HepG2 (cell line): ENCODE measurements around the gene FAM222A. TPM values are rescaled to one million over a fixed set of nuclear protein-coding genes. Genes with fewer than 3 reads are reported as not detected.
A peak's percentile ranks its signal among the peaks of the same experiment; 100 is the strongest.

Experiments used
- BCL6 ChIP-seq: IDR thresholded peaks from 2 replicates; pipeline ENCODE4 v1.6.1; 2016; ENCODE audit warnings: missing genetic modification reagents, missing compliant biosample characterization
- CSRNP2 ChIP-seq: sonication (generic); formaldehyde crosslinking; conservative IDR thresholded peaks from 2 replicates; pipeline ENCODE4 v1.8.0; 2022; ENCODE audit warnings: low read depth, missing genetic modification reagents
- ELF3 ChIP-seq: IDR thresholded peaks from 2 replicates; pipeline ENCODE4 v1.6.1; 2016; ENCODE audit warnings: missing genetic modification reagents, missing compliant biosample characterization
- ESRRA ChIP-seq: sonication (generic); formaldehyde crosslinking; IDR thresholded peaks from 2 replicates; pipeline ENCODE4 v1.5.1; 2020; ENCODE audit warnings: mild to moderate bottlenecking, low read depth, missing genetic modification reagents
- FOSL2 ChIP-seq: sonication (generic); formaldehyde crosslinking; IDR thresholded peaks from 2 replicates; pipeline ENCODE4 v1.4.0; 2020; ENCODE audit warnings: missing genetic modification reagents
- FOXO1 ChIP-seq: sonication (generic); formaldehyde crosslinking; IDR thresholded peaks from 2 replicates; pipeline ENCODE4 v1.4.0; 2020; ENCODE audit warnings: missing genetic modification reagents
- GFI1 ChIP-seq: sonication (generic); formaldehyde crosslinking; IDR thresholded peaks from 2 replicates; pipeline ENCODE4 v1.5.0; 2020; ENCODE audit warnings: missing genetic modification reagents, mild to moderate bottlenecking, borderline replicate concordance
- HMGXB4 ChIP-seq, 2 experiments: sonication (generic) in 1 of 2; formaldehyde crosslinking in 1 of 2; IDR thresholded peaks; 2 replicates each; pipeline versions ENCODE4 v1.4.0 to v1.6.1; 2018 to 2020; ENCODE audit warnings: missing genetic modification reagents in 2 of 2, borderline replicate concordance in 1 of 2, low read depth in 1 of 2, mild to moderate bottlenecking in 1 of 2, missing biosample characterization in 1 of 2
- ISL2 ChIP-seq: sonication (generic); formaldehyde crosslinking; IDR thresholded peaks from 2 replicates; pipeline ENCODE4 v1.5.0; 2020; ENCODE audit warnings: missing genetic modification reagents
- MED8 ChIP-seq: sonication (generic); formaldehyde crosslinking; IDR thresholded peaks from 2 replicates; pipeline ENCODE4 v1.8.1; 2023; ENCODE audit warnings: mild to moderate bottlenecking, missing genetic modification reagents; ENCODE audit not compliant: insufficient replicate concordance
- NR2F6 ChIP-seq, 2 experiments: IDR thresholded peaks; 2 replicates each; pipeline ENCODE4 v1.6.1; 2016; ENCODE audit warnings: antibody characterized with exemption in 1 of 2, mild to moderate bottlenecking in 1 of 2
- PPARG ChIP-seq: conservative IDR thresholded peaks from 2 replicates; pipeline ENCODE4 v1.6.1; 2016; ENCODE audit warnings: missing biosample characterization, missing genetic modification reagents
- SIX4 ChIP-seq: sonication (generic); formaldehyde crosslinking; IDR thresholded peaks from 2 replicates; pipeline ENCODE4 v1.4.0; 2020; ENCODE audit warnings: missing genetic modification reagents
- SMAD9 ChIP-seq: sonication (generic); formaldehyde crosslinking; IDR thresholded peaks from 2 replicates; pipeline ENCODE4 v1.5.1; 2020; ENCODE audit warnings: mild to moderate bottlenecking, missing genetic modification reagents
- SP140L ChIP-seq: sonication (generic); formaldehyde crosslinking; IDR thresholded peaks from 2 replicates; pipeline ENCODE4 v1.4.0; 2020; ENCODE audit warnings: missing genetic modification reagents, borderline replicate concordance
- TFE3 ChIP-seq: IDR thresholded peaks from 2 replicates; pipeline ENCODE4 v1.6.1; 2016
- ZBTB39 ChIP-seq: sonication (generic); formaldehyde crosslinking; IDR thresholded peaks from 2 replicates; pipeline ENCODE4 v1.5.0; 2020; ENCODE audit warnings: missing genetic modification reagents
- ZNF180 ChIP-seq: sonication (generic); formaldehyde crosslinking; IDR thresholded peaks from 2 replicates; pipeline ENCODE4 v1.4.0; 2020; ENCODE audit warnings: low read depth, missing genetic modification reagents, borderline replicate concordance
- ZNF331 ChIP-seq: sonication (generic); formaldehyde crosslinking; IDR thresholded peaks from 2 replicates; pipeline ENCODE4 v1.4.0; 2020; ENCODE audit warnings: missing genetic modification reagents
- ZNF350 ChIP-seq: sonication (generic); formaldehyde crosslinking; IDR thresholded peaks from 2 replicates; pipeline ENCODE4 v1.4.0; 2020; ENCODE audit warnings: mild to moderate bottlenecking, low read depth, missing genetic modification reagents, borderline replicate concordance
- ZNF572 ChIP-seq: sonication (generic); formaldehyde crosslinking; IDR thresholded peaks from 2 replicates; pipeline ENCODE4 v1.5.1; 2020; ENCODE audit warnings: mild to moderate bottlenecking, missing genetic modification reagents
- ZNF775 ChIP-seq: sonication (generic); formaldehyde crosslinking; IDR thresholded peaks from 2 replicates; pipeline ENCODE4 v1.4.0; 2020; ENCODE audit warnings: missing genetic modification reagents, mild to moderate bottlenecking, moderate library complexity, borderline replicate concordance
- ZNF777 ChIP-seq: sonication (generic); formaldehyde crosslinking; IDR thresholded peaks from 2 replicates; pipeline ENCODE4 v1.4.0; 2020; ENCODE audit warnings: missing genetic modification reagents
- polyA plus RNA-seq, 8 experiments: library from polyadenylated mRNA; depleted of rRNA in 3 of 8; stranded (reverse) in 7 of 8; unstranded in 1 of 8; fragments of >200 nt; fragmentation: Illumina TruSeq in 4 of 8; extraction: Trizol in 4 of 8; gene quantifications; 2 replicates each; pipeline versions ENCODE4 v1.2.1 to v1.2.3, GENCODE V29; 2011 to 2016; ENCODE audit warnings: low read depth in 4 of 8, missing spikeins in 1 of 8, mixed read lengths in 1 of 8; ENCODE audit not compliant: insufficient read depth in 1 of 8
- total RNA-seq, 5 experiments: library from RNA; depleted of rRNA; stranded (reverse); fragments of >200 nt; fragmentation: Illumina TruSeq; extraction: Trizol; gene quantifications; 2 replicates each; pipeline ENCODE4 v1.2.3, GENCODE V29; 2016; ENCODE audit warnings: low read depth in 1 of 5

FAM222A gene
- total and polyA plus RNA-seq, 2 of the 13 experiments (the other 11 are each of a cell fraction or from before 2014, with no cell fraction given), result 2.7 to 9.6 TPM

- TF ChIP-seq HMGXB4 (CRISPR knock-in tag; IDR thresholded peaks at IDR 0.05; ENCODE audit: borderline replicate concordance in 1 of 2, low read depth in 1 of 2), result 0 out of 4 replicates have a peak, but pooled peaks of 1 of the 2 experiments have one; percentile 26
- 0 out of 2 replicates have a peak, but pooled peaks have one; percentile 36 for TF ChIP-seq ISL2 (CRISPR knock-in tag)
- TF ChIP-seq ESRRA (CRISPR knock-in tag), result no peak
- peak; percentile 79 for TF ChIP-seq ZNF777 (CRISPR knock-in tag)
- 0 out of 2 replicates have a peak, but pooled peaks have one; percentile 15 for TF ChIP-seq NR2F6 (IDR thresholded peaks at IDR 0.05)
- TF ChIP-seq NR2F6 (CRISPR knock-in tag; IDR thresholded peaks at IDR 0.05), result peak; percentile 33; the same call in 1 of the 2 replicates
- no peak for TF ChIP-seq ZNF180 (CRISPR knock-in tag)
- no peak for TF ChIP-seq SIX4
- peak; percentile 30; the same call in 1 of the 2 replicates for TF ChIP-seq ZNF350 (CRISPR knock-in tag)
- no peak for TF ChIP-seq CSRNP2 (CRISPR knock-in tag)
- TF ChIP-seq ZNF331 (CRISPR knock-in tag), result peak; percentile 67; the same call in 1 of the 2 replicates
- no peak for TF ChIP-seq ZNF775
- TF ChIP-seq ZNF572 (CRISPR knock-in tag), result no peak
- TF ChIP-seq GFI1 (CRISPR knock-in tag), result no peak
- no peak for TF ChIP-seq BCL6 (CRISPR knock-in tag)
- no peak for TF ChIP-seq PPARG (CRISPR knock-in tag)
- no peak for TF ChIP-seq TFE3 (CRISPR knock-in tag)
- peak; percentile 88 for TF ChIP-seq FOXO1
- no peak for TF ChIP-seq MED8 (CRISPR knock-in tag)
- peak; percentile 98 for TF ChIP-seq ZBTB39 (CRISPR knock-in tag)
- no peak for TF ChIP-seq FOSL2
- no peak for TF ChIP-seq ELF3 (CRISPR knock-in tag)
- no peak for TF ChIP-seq SMAD9 (CRISPR knock-in tag)
- no peak for TF ChIP-seq SP140L (CRISPR knock-in tag)
Observed at GRCh38 chr12:109722022-109722720, 8.5 kb downstream of the FAM222A start (continued).
